B cell (primary cell): Measurements from ENCODE around the gene CCDC194. TPM values are rescaled to one million over a fixed set of nuclear protein-coding genes. Genes with fewer than 3 reads are reported as not detected.

Experiments
- ATAC-seq: fragments of 200-7000 bp; cut with Tn5 transposase; one replicate; pipeline ENCODE4 v1.10.0; 2021; ENCODE audit warnings: low read depth, mild to moderate bottlenecking, moderate number of reproducible peaks, moderate library complexity
- CTCF ChIA-PET: fragments of 350-600 bp; sonication (Branson Sonifier 250); formaldehyde crosslinking; loops from one replicate; lab custom pipeline; 2021; ENCODE audit warnings: antibody characterized with exemption, inconsistent platforms; lab: Charles Lee
- POLR2A ChIA-PET: fragments of 350-600 bp; sonication (Branson Sonifier 250); formaldehyde crosslinking; loops from one replicate; lab custom pipeline; 2021; ENCODE audit warnings: antibody characterized with exemption; lab: Charles Lee
- DNase-seq: peaks from one replicate; pipeline ENCODE4 v3.0.0; 2013
- H2AFZ ChIP-seq: 2 replicates; pipeline ENCODE4 v1.6.1; 2012; ENCODE audit warnings: mild to moderate bottlenecking, low read depth, low read length; ENCODE audit not compliant: insufficient read depth, poor library complexity, severe bottlenecking
- H3K27ac ChIP-seq, 2 donors: 1 replicate in 1 of 2; 2 replicates in 1 of 2; pipeline ENCODE4 v1.5.1; 2012 to 2013; ENCODE audit warnings: low read length in 2 of 2, mild to moderate bottlenecking in 2 of 2, moderate library complexity in 1 of 2
- H3K27me3 ChIP-seq, 4 experiments: fragments of 200-600 bp in 1 of 4; sonication (generic) in 1 of 4; replicated peaks in 1 of 4; 1 replicate in 2 of 4; 2 replicates in 2 of 4; pipeline versions ENCODE4 v1.6.1 to v1.7.0; 2013 to 2016; ENCODE audit warnings: low read length in 3 of 4, mild to moderate bottlenecking in 2 of 4, mixed read lengths in 1 of 4, moderate library complexity in 1 of 4; ENCODE audit not compliant: insufficient read depth in 4 of 4, control insufficient read depth in 3 of 4; ENCODE audit errors: control extremely low read depth in 1 of 4
- H3K36me3 ChIP-seq, 2 experiments: replicated peaks in 1 of 2; 1 replicate in 1 of 2; 2 replicates in 1 of 2; pipeline versions ENCODE4 v1.6.1 to v1.7.1; 2013; ENCODE audit warnings: low read length in 1 of 2; ENCODE audit not compliant: insufficient read depth in 2 of 2, control insufficient read depth in 1 of 2; ENCODE audit errors: control extremely low read depth in 1 of 2, extremely low read depth in 1 of 2
- H3K4me1 ChIP-seq, 2 donors: fragments of 200-600 bp in 1 of 2; sonication (generic) in 1 of 2; 1 replicate in 1 of 2; 2 replicates in 1 of 2; pipeline versions ENCODE4 v1.5.1 to v1.6.1; 2013 to 2017; ENCODE audit warnings: low read length in 2 of 2; ENCODE audit not compliant: control insufficient read depth in 2 of 2, insufficient read depth in 2 of 2
- H3K4me2 ChIP-seq: replicated peaks from 2 replicates; pipeline ENCODE3; 2012; ENCODE audit warnings: mild to moderate bottlenecking, low read depth, low read length; ENCODE audit not compliant: poor library complexity, severe bottlenecking
- H3K4me3 ChIP-seq, 5 experiments: fragments of 200-600 bp in 1 of 5; sonication (generic) in 1 of 5; 1 replicate in 3 of 5; 2 replicates in 2 of 5; pipeline versions ENCODE4 v1.5.1 to v1.7.0; 2011 to 2016; ENCODE audit warnings: low read length in 4 of 5, mild to moderate bottlenecking in 4 of 5, low read depth in 2 of 5, control low read depth in 1 of 5, moderate library complexity in 1 of 5; ENCODE audit not compliant: insufficient read depth in 1 of 5; ENCODE audit errors: control extremely low read depth in 1 of 5, extremely low read depth in 1 of 5
- H3K79me2 ChIP-seq: fragments of 200-600 bp; sonication (generic); one replicate; pipeline ENCODE4 v1.6.0; 2016; ENCODE audit warnings: low read length; ENCODE audit not compliant: control insufficient read depth, insufficient read depth
- H3K9ac ChIP-seq: fragments of 200-600 bp; sonication (generic); 2 replicates; pipeline ENCODE4 v1.6.1; 2017; ENCODE audit warnings: mild to moderate bottlenecking, low read length, moderate library complexity
- H3K9me3 ChIP-seq, 3 donors: one replicate each; pipeline versions ENCODE4 v1.6.1 to v1.7.1; 2013; ENCODE audit warnings: low read length in 2 of 3; ENCODE audit not compliant: control insufficient read depth in 2 of 3, insufficient read depth in 1 of 3; ENCODE audit errors: control extremely low read depth in 1 of 3
- H4K20me1 ChIP-seq: 2 replicates; pipeline ENCODE4 v1.6.0; 2012; ENCODE audit warnings: mild to moderate bottlenecking, low read length; ENCODE audit not compliant: insufficient read depth, control insufficient read depth, poor library complexity, severe bottlenecking
- H3K27ac Mint-ChIP-seq: one replicate; pipeline ENCODE4 v1.8.0; 2021; ENCODE audit warnings: mixed read lengths
- H3K27me3 Mint-ChIP-seq: one replicate; pipeline ENCODE4 v1.8.0; 2021; ENCODE audit warnings: mixed read lengths
- H3K4me1 Mint-ChIP-seq: one replicate; pipeline ENCODE4 v1.8.0; 2021; ENCODE audit warnings: mixed read lengths
- H3K4me3 Mint-ChIP-seq: one replicate; pipeline ENCODE4 v1.8.0; 2021; ENCODE audit warnings: mixed read lengths
- H3K9me3 Mint-ChIP-seq: one replicate; pipeline ENCODE4 v1.8.0; 2022; ENCODE audit warnings: mixed read lengths; ENCODE audit not compliant: insufficient read depth
- EZH2 ChIP-seq: IDR thresholded peaks from 2 replicates; pipeline ENCODE4 v1.6.1; 2012; ENCODE audit warnings: borderline replicate concordance, low read depth, mild to moderate bottlenecking, moderate library complexity, low read length; ENCODE audit not compliant: insufficient read depth, poor library complexity, severe bottlenecking
- WGBS: methylation state at CpG from one replicate; pipeline ENCODE4 v1.1.5; 2013; ENCODE audit warnings: missing lambda C conversion rate; ENCODE audit not compliant: insufficient coverage; 5-methylcytosine and 5-hydroxymethylcytosine counted together
- intact Hi-C: fragments of 100-400 bp; cut with micrococcal nuclease; formaldehyde crosslinking; loops from one replicate; pipeline ENCODE4 v1.10.0; 2022
- polyA plus RNA-seq: library from polyadenylated mRNA; depleted of rRNA; stranded (reverse); fragments of >200 nt; gene quantifications from 2 replicates; pipeline ENCODE4 v1.2.3, GENCODE V29; 2012
- total RNA-seq, 2 donors: library from RNA; stranded (reverse); fragments of 120-200 nt in 1 of 2; gene quantifications; 1 replicate in 1 of 2; 2 replicates in 1 of 2; pipeline versions ENCODE4 v1.2.3 to v1.2.4, GENCODE V29; 2013 to 2022
- TF ChIP-seq, protein P1 (sequence below): fragments of 200-600 bp; IDR thresholded peaks from one replicate; pipeline ENCODE4 v1.8.0; 2022; ENCODE audit warnings: antibody characterized with exemption, mild to moderate bottlenecking

The CCDC194 gene
- total and polyA plus RNA-seq, 2 donors (not counting 1 experiment from before 2014, with no cell fraction given): 1.4 to 3.4 TPM

DNA sequence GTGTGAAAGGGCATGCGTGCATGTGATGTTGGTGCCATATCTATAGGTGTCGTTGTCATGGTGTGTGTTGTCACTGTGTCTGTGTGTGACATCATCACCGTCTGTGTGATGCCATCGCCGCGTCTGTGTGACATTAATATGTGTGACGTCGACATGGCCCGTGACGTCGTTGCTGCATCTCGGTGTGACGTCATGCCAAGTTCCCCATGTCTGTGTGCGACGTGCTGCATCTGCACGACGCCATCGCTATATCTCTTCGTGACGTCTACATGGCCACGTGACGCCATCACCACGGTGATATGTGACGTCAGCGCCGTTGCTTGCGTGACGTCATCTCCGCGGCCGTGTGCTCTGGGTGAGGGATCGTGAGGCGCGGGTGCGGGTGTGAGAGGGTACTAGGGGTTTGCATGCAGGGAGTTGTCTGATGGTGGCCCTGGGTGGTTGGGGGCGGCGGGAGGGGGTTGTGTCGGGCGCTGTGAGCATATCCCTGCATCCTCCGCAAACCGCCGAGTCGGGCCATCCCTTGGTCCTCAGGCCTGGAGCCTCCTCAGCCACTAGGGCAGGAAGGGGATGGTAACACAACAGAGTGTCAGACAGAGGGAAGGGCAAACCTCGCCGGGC, 42.1 kb downstream of the CCDC194 start:
- intact Hi-C loops: no loop called here
- Mint-ChIP-seq H3K9me3 (no peaks in the 10 kb centered on the region), H3K27me3 (peaks cover 42% of the 10 kb centered on the region), H3K4me3 (no peak overlapping the region), H3K4me1 (no peaks in the 10 kb centered on the region), H3K27ac (no peak overlapping the region)
- H3K9me3 ChIP-seq: no peaks in the 10 kb centered on the region
- TF ChIP-seq, protein P1, sequence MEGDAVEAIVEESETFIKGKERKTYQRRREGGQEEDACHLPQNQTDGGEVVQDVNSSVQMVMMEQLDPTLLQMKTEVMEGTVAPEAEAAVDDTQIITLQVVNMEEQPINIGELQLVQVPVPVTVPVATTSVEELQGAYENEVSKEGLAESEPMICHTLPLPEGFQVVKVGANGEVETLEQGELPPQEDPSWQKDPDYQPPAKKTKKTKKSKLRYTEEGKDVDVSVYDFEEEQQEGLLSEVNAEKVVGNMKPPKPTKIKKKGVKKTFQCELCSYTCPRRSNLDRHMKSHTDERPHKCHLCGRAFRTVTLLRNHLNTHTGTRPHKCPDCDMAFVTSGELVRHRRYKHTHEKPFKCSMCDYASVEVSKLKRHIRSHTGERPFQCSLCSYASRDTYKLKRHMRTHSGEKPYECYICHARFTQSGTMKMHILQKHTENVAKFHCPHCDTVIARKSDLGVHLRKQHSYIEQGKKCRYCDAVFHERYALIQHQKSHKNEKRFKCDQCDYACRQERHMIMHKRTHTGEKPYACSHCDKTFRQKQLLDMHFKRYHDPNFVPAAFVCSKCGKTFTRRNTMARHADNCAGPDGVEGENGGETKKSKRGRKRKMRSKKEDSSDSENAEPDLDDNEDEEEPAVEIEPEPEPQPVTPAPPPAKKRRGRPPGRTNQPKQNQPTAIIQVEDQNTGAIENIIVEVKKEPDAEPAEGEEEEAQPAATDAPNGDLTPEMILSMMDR: no peak
- TF ChIP-seq EZH2: no peak
- no peak overlapping the region for H3K4me3 ChIP-seq
- DNase-seq: no peak
- H3K27me3 ChIP-seq: peaks cover 0 to 45% (median 16%) of the 10 kb centered on the region in 4 experiments
- no peaks in the 10 kb centered on the region for H3K4me1 ChIP-seq
- H2AFZ ChIP-seq: no peak overlapping the region
- no peak overlapping the region for H3K9ac ChIP-seq
- no peaks in the 10 kb centered on the region for H3K79me2 ChIP-seq
- no peak overlapping the region for H3K4me2 ChIP-seq
- no peak overlapping the region for H3K27ac ChIP-seq
- no peaks in the 10 kb centered on the region for H3K36me3 ChIP-seq
- CTCF ChIA-PET: interaction anchor here (1.0 kb wide), 1 partner anchor 34 kb away, joined by 3 read pairs; no protein-coding TSS in a partner anchor
- POLR2A ChIA-PET: no interaction called here
- no peak for ATAC-seq
- no peaks in the 10 kb centered on the region for H4K20me1 ChIP-seq
- WGBS: 93% methylated on average over 42 of the region's 45 CpGs

GRCh38 chr19:17348700-17349099, 45.3 kb downstream of the CCDC194 start:
- H3K9ac ChIP-seq: no peak overlapping the region
- H2AFZ ChIP-seq: no peak overlapping the region
- Mint-ChIP-seq H3K27me3 (peaks cover 44% of the 10 kb centered on the region), H3K9me3 (no peaks in the 10 kb centered on the region), H3K27ac (no peak overlapping the region), H3K4me3 (no peak overlapping the region), H3K4me1 (peaks cover 6% of the 10 kb centered on the region)
- no peak for TF ChIP-seq EZH2
- TF ChIP-seq, protein P1: no peak
- POLR2A ChIA-PET: no interaction called here
- no peaks in the 10 kb centered on the region for H3K9me3 ChIP-seq
- H4K20me1 ChIP-seq: no peaks in the 10 kb centered on the region
- H3K27ac ChIP-seq: no peak overlapping the region
- H3K4me2 ChIP-seq: no peak overlapping the region
- H3K4me3 ChIP-seq: no peak overlapping the region
- ATAC-seq (no peak), DNase-seq (no peak)
- WGBS: 21% methylated on average over 12 of the region's 12 CpGs
- H3K27me3 ChIP-seq: peaks cover 0 to 52% (median 16%) of the 10 kb centered on the region in 4 experiments
- no peaks in the 10 kb centered on the region for H3K79me2 ChIP-seq
- peaks cover 5 to 6% of the 10 kb centered on the region in 2 donors for H3K4me1 ChIP-seq
- H3K36me3 ChIP-seq: no peaks in the 10 kb centered on the region
- CTCF ChIA-PET: interaction anchor here (1.1 to 8.2 kb wide), 3 partner anchors 38 to 117 kb away, joined by 3 to 109 read pairs (median 6); no protein-coding TSS in a partner anchor
- intact Hi-C loops: no loop called here
